Measurements from ENCODE around the gene HEMGN.
"Not testable (repeated sequence)": the region's sequence is repeated elsewhere in the genome, so short reads cannot be mapped to it uniquely, and the experiment has no call there.

Gene HEMGN

DNA sequence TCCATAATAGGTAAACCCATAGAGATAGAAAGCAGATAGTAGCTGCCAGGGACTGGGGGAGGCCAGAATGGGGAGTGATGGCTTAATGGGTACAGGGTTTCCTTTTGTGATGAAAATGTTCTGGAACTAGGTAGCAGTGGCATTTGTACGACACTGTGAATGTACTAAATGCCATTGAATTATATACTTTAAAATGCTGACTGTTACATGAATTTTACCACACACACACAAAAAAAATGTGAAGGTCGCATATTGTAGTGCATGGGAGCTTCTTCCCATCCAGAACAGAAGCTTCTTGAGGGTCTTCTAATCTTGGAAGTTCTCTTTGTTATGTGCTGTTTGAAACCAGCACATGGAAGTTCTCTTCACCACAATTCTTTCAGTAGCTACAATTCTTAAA is 25.3 kb upstream of the HEMGN start:
- DNase-seq: no peak

DNA sequence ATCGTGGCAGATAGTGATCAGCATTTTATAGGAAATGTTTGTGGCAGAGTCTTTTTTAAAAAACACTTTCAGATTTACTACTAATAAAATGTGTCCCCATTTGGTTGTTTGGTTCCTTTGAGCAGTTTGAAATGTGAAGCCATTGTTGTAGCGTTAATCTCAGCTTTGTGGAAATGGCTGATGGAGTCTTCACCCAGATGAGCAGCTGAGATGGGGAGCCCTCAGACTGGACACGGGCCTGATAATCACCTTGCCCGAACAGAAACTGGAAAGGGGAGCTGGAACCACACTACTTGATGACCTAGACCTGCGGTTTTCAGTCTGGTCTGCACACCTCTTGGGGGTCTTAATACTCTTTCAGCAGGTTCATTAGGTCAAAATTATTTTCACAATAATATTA is 24.6 kb upstream of the HEMGN start:
- no peak for DNase-seq

GRCh38 chr9:97962136-97962535 is 24.2 kb upstream of the HEMGN start:
- DNase-seq: no peak

- no peak for DNase-seq
Measured at GRCh38 chr9:97961361-97961760, 23.4 kb upstream of the HEMGN start.

- not testable (repeated sequence) for DNase-seq
Measured at GRCh38 chr9:97960678-97961328, 22.8 kb upstream of the HEMGN start.

DNA sequence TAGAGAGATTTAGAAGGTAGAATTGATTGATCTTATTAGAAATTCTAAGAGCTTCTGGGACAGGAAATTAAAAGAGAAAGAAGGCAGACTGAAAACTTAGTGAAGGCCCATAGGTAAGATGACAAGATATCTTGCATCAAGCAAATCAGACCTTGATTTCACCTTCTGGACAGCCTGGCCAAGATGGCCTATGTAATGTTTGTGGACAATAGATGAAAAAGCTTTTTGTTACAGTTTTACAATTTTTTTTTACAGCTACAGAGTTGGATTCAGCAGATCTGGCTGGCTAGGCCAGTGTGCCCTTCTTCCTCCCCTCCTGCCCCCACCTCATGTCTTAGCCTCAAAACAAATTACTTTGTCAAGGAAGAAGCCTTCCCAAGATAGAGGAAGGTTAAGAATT is 21.6 kb upstream of the HEMGN start:
- no peak for DNase-seq

DNA sequence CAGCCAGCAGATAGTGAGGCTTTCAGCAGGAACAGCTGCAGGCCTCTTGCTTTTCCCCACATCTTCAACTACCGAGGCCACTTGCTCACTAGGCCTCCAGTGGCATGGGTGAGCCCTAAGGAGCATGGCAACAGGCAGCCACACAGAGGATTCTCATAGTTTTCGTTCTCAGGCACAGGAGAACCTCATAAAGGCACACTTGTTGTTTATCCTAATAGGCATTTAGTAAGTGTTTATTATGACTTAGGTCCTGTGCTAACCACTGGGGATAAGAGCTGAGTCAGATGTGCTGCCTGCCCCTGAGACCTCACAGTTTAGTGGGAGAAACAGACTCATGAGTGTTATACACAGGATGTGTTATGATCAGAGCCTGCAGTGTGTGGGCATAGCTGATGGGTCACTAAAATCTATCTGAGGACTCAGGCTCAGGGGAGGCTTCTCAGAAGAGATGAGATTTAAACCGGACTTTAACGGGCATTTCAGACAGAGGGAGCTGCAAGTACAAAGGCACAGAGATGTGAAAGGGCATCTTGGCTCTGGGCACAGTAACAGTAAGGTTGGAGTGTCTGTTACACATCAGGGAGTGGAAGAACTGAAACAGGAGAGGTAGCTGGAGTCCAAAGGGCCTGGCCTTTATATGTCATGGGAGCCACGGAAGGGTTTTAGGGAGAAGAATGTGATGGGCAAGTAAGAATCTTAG is 21.0 kb upstream of the HEMGN start:
- DNase-seq: no peak

- DNase-seq: no peak
Measured at GRCh38 chr9:97956331-97956730, 18.4 kb upstream of the HEMGN start.

- DNase-seq: peak; percentile 36
Measured at GRCh38 chr9:97954550-97954989, 16.6 kb upstream of the HEMGN start.

DNA sequence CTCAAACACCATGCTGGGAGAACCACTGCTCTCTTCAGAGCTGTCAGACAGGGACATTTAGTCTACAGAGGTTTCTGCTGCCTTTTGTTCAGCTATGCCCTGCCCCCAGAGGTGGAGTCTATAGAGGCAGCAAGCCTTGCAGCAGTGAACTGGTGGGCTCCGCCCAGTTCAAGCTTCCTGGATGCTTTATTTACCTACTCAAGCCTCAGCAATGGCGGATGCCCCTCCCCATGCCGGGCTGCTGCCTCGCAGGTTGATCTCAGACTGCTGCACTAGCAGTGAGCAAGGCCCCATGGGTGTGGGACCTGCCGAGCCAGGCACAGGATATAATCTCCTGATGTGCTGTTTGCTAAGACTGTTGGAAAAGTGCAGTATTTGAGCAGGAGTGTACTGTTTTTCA is 12.9 kb upstream of the HEMGN start:
- peak; percentile 15 for DNase-seq

DNA sequence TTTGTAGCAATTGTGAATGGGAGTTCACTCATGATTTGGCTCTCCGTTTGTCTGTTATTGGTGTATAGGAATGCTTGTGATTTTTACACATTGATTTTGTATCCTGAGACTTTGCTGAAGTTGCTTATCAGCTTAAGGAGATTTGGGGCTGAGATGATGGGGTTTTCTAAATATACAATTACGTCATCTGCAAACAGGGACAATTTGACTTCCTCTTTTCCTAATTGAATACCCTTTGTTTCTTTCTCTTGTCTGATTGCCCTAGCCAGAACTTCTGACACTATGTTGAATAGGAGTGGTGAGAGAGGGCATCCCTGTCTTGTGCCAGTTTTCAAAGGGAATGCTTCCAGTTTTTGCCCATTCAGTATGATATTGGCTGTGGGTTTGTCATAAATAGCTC is 9.1 kb upstream of the HEMGN start:
- not testable (repeated sequence) for DNase-seq

DNA sequence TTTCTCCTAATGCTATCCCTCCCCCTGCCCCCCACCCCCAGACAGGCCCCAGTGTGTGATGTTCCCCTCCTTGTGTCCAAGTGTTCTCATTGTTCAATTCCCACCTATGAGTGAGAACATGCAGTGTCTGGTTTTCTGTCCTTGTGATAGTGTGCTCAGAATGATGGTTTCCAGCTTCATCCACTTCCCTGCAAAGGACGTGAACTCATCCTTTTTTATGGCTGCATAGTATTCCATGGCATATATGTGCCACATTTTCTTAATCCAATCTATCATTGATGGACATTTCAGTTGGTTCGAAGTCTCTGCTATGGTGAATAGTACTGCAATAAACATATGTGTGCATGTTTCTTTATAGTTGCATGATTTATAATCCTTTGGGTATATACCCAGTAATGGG is 7.5 kb upstream of the HEMGN start:
- not testable (repeated sequence) for DNase-seq

DNA sequence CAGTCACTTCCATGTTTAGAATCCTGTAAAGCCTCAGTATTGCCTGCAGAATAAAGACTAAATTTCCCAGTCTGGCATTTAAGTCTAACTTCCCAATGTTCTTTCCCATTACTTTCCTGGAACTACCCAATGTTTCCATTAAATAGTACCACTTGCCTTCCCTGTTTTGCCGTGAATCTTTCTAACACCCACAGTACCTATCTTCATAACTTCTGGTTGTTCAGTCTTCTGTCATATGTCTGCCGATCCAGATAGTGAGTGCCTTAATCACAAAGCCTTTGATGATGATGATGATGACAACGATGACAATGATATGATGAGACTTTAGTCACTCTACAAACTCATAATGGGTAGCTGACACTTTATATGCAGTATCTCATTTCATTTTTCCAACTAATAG is 6.6 kb upstream of the HEMGN start:
- no peak for DNase-seq

- DNase-seq: no peak
Measured at GRCh38 chr9:97943308-97943855, 5.4 kb upstream of the HEMGN start.

DNA sequence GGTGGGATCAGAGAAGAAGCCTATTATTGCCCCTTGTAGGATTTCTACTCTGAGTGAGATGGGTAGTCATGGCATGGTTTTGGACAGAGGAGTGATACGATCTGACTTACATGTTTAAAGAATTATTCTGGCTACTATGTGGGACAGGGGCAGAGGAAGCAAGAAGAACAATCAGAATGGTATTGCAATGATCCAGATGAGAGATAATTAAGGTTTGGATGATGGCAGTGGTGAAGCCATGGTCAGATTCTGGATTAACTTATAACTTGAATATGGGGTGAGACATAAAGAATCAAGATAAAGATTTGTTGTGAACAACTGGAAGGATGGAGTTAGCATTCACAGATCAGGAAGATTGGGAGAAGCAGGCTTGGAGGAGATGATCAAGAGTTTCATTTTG is 3.4 kb upstream of the HEMGN start:
- DNase-seq: no peak

DNA sequence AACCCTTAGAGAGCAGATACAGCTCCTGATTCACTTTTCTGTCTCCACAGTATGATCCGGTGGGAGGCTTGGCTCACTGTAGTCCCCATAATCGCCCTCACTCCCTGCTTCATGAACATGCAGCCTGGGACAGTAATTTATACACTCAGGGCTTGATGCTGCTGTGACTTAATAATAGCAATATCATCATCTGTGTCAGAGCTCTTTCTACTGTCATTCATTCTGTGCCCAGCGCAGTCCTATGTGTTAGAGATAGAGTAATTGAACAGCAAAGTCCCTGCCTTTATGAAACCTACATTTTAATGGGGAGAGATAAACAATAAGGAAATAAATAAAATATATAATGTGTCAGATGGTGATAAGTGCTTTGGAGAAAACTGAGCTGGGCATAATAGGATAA is 2.8 kb upstream of the HEMGN start:
- no peak for DNase-seq

DNA sequence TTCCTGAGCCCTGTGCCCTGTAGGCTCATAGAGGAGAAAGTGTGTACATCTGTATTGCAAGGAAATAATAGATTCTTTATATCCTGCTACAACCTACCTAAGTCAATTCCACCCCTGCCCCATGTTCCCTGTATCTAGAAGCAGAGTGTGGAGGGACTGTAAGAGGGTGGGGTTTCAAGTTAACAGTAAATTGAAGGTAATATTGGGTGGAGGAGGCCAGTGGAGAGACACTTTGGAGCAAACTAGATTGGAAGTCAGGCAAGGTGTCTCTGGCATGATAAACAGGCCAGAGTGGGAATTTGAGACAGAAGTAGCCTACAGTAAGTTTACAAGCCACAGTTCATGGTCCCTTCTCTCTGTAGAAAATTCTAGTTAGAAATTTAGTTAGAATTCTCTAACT is 2.3 kb upstream of the HEMGN start:
- no peak for DNase-seq

- DNase-seq: no peak
Measured at GRCh38 chr9:97936998-97937397, 974 bp downstream of the HEMGN start.

- DNase-seq: no peak
Measured at GRCh38 chr9:97935276-97935675, 2.7 kb downstream of the HEMGN start.

DNA sequence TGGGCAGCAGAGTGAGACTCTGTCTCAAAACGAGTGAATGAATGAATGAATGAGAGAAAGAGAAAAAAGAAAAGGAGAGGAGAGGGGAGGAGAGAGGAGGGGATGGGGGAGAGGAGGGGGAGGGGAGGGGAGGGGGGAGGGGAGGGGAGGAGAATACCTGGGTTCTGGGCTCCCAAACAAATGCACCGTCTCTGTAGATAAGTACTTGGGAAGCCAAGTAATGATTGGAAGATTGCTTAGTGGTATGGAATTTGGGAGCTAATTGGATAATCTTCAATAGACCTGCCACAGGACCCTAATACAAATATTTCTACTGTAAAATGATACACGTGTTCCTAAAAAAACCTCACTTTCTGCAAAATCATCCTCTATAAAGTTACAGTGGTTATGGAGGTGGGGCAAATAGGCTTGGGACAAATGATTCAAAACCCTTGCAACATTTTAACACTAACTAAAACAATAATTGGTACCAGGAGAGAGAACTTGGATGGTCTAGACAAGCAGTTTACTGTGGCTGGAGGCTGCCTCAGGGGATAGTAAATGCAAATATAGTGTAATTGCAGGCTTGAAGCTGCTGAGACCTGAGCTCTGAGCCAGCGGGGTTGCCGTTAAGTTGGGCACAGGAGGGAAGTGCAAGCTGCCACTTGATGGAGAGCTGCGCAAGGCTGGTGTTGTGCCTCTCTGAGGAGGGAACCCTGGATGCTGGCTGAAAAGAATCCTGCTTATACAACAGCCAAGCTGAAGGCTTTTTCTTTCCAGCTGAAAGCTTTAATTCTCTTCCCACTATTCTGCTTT is 3.5 kb downstream of the HEMGN start:
- no peak for DNase-seq

GRCh38 chr9:97933297-97933998 is 4.5 kb downstream of the HEMGN start:
- no peak for DNase-seq

DNA sequence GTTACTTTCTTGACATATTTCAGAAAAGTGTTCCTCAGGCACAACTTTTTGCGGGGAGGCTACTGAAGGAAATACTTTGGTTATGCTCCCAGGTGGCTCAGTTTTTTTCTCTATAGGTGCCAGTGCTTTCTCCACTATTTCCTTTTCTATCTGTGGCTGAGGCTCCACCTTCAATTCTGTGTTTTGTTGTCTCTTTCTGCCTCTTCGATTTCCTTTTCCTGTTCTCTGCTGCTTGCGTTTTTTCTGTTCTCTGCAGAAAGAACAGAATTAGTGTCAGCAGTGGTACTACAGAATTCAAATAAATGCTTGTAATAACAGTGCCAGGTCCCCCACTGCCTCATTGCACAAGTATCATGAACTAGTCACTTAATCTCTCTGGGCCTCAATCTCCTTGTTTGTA is 7.0 kb downstream of the HEMGN start:
- DNase-seq: no peak

- DNase-seq: no peak
Measured at GRCh38 chr9:97928986-97929604, 8.9 kb downstream of the HEMGN start.

Measured in NCI-H2029 (cell line).